PC-3 (cell line): ENCODE measurements around the gene PCED1B.

Source experiments
- CTCF ChIP-seq: fragments of 300-600 bp; sonication (generic); conservative IDR thresholded peaks from 2 replicates; pipeline ENCODE4 v1.5.1; 2017; ENCODE audit warnings: antibody characterized with exemption, low read depth, mild to moderate bottlenecking, low read length
- EZH2 ChIP-seq: fragments of 300-600 bp; sonication (generic); IDR thresholded peaks from one replicate; pipeline ENCODE4 v1.6.1; 2017; ENCODE audit warnings: antibody characterized with exemption, mild to moderate bottlenecking, low read length; ENCODE audit not compliant: unreplicated experiment

GRCh38 chr12:47111392-47111778, 32.0 kb downstream of the PCED1B start:
- TF ChIP-seq CTCF (no peak), EZH2 (no peak)
